Heart right ventricle (tissue), 16 donors: ENCODE data around the gene RALGPS1. TPM values are rescaled to one million over a fixed set of nuclear protein-coding genes. Genes with fewer than 3 reads are reported as not detected.

Experiments used
- ATAC-seq, 8 donors: fragments of 200-7000 bp; cut with Tn5 transposase; one replicate each; pipeline ENCODE4 v1.9.1; 2020; ENCODE audit warnings: mild to moderate bottlenecking in 8 of 8, moderate library complexity in 8 of 8, moderate number of reproducible peaks in 1 of 8
- DNase-seq, 2 donors: peaks; one replicate each; pipeline ENCODE4 v3.0.0-alpha.2; 2020
- H3K27ac ChIP-seq, 10 donors: fragments of 200-600 bp; sonication (generic) in 2 of 10; one replicate each; pipeline versions ENCODE4 v1.5.0 to v1.8.0; 2020 to 2022; ENCODE audit warnings: mild to moderate bottlenecking in 3 of 10
- H3K27me3 ChIP-seq, 7 donors: fragments of 200-600 bp; one replicate each; pipeline ENCODE4 v1.8.0; 2021 to 2022; ENCODE audit warnings: mild to moderate bottlenecking in 2 of 7
- H3K36me3 ChIP-seq, 9 donors: fragments of 200-600 bp; sonication (generic) in 1 of 9; one replicate each; pipeline versions ENCODE4 v1.5.0 to v1.8.0; 2020 to 2022; ENCODE audit warnings: mild to moderate bottlenecking in 2 of 9
- H3K4me1 ChIP-seq, 9 donors: fragments of 200-600 bp; sonication (generic) in 1 of 9; one replicate each; pipeline versions ENCODE4 v1.5.0 to v1.8.0; 2020 to 2022; ENCODE audit warnings: mild to moderate bottlenecking in 4 of 9
- H3K4me3 ChIP-seq, 10 donors: fragments of 200-600 bp; sonication (generic) in 2 of 10; one replicate each; pipeline versions ENCODE4 v1.5.0 to v1.8.0; 2020 to 2022; ENCODE audit warnings: mild to moderate bottlenecking in 7 of 10, moderate library complexity in 2 of 10
- H3K9me3 ChIP-seq, 11 donors: fragments of 200-600 bp in 10 of 11; sonication (generic) in 2 of 11; one replicate each; pipeline versions ENCODE4 v1.5.0 to v1.8.0; 2013 to 2022; ENCODE audit warnings: mild to moderate bottlenecking in 2 of 11, control low read depth in 1 of 11, moderate library complexity in 1 of 11
- CTCF ChIP-seq, 9 donors: fragments of 200-600 bp; sonication (generic) in 2 of 9; IDR thresholded peaks; one replicate each; pipeline versions ENCODE4 v1.5.0 to v1.8.0; 2021 to 2022; ENCODE audit warnings: antibody characterized with exemption in 9 of 9, mild to moderate bottlenecking in 5 of 9, moderate library complexity in 1 of 9
- WGBS, 2 donors: extraction: QIAGEN DNeasy Blood & Tissue Kit; methylation state at CpG; one replicate each; pipeline ENCODE4 v1.1.7; 2013; ENCODE audit warnings: inconsistent platforms in 1 of 2; 5-methylcytosine and 5-hydroxymethylcytosine counted together
- intact Hi-C, 10 donors: fragments of 100-400 bp; cut with DNase I; formaldehyde crosslinking; loops; one replicate each; pipeline versions ENCODE4 v1.11.1 to v1.14.2; 2022
- polyA plus RNA-seq, 2 donors: library from polyadenylated mRNA; stranded (reverse); fragments of 200-250 nt; gene quantifications; one replicate each; pipeline ENCODE4 v1.2.3, GENCODE V29; 2013
- total RNA-seq, 10 donors: library from RNA; stranded (reverse); fragmentation: NEBNext Ultra II Directional in 3 of 10; extraction: Animal tissue kit (Norgen Biotek cat#: 25700) in 3 of 10; gene quantifications; one replicate each; pipeline versions ENCODE4 v1.2.1 to v1.2.4, GENCODE V29; 2021 to 2023
- donor health status: Arrhythmogenic right ventricular cardiomyopathy.
- donor health status: ischemic (EF 13 %, LVEDD 7.1; RV severe dilation, severe dysfunction).
- donor health status: healthy with polysubstance abuse.
- donor health status: DM: no; HTN: yes; CAD: no.
- donor health status: DM: no; HTN: no; CAD: no.
- donor health status: ischemic (EF 25% LVEDD 6.9; RV normal size, moderate dysfunction).
- donor health status: ischemic (EF 25% LVEDD 5.7; RV mildly dilated, moderate dysfunction).
- donor health status: healthy.
- donor health status: DM: yes; HTN: yes; CAD: no.
- donor health status: Ischemic cardiomyopathy.
- donor health status: ischemic (EF 35%, LVEDD 5.7; RV mildly dilated, moderate dysfunction).
- donor health status: nonischemic (EF 11% LVEDD 7.7; RV severe dilation, severe dysfunction).
- donor health status: DM: yes; HTN: yes; CAD: no.
- donor health status: PGD.
- donor health status: ischemic (EF 29% LVEDD 5.4; RV normal size, mild dysfunction).
- donor health status: nonischemic (EF 23%, LVEDD 6.1; RV moderate dilation, normal function).

The RALGPS1 gene
- total and polyA plus RNA-seq, 12 donors, result 4.2 to 25.0 (median 16.8) TPM

GRCh38 chr9:127224178-127224882, 309.7 kb downstream of the RALGPS1 start:
- peak; percentile 86 to 93 (median 90) for ATAC-seq
- intact Hi-C loops, result loop anchor here in 6 of 10 donors (2.0 to 10.0 kb wide), 8 partner anchors 20 to 200 kb away; partner anchors contain the start of genes SLC2A8 (in 2 of the 6) and ZNF79 (in 2 of the 6)

GRCh38 chr9:127224883-127225739, 310.5 kb downstream of the RALGPS1 start:
- H3K4me1 ChIP-seq, result peaks cover 0 to 26% (median 17%) of the 10 kb centered on the region in 9 donors
- peak overlapping the region in 9 of 10 donors; percentile 73 to 87 (median 80) for H3K27ac ChIP-seq
- H3K9me3 ChIP-seq, result no peaks in the 10 kb centered on the region
- peak overlapping the region; percentile 48 to 93 (median 77) for H3K4me3 ChIP-seq
- ATAC-seq, result peak; percentile 88 to 95 (median 94)
- peak in 2 of 9 donors; percentile 7 to 10 for TF ChIP-seq CTCF (IDR thresholded peaks at IDR 0.05)
- peaks cover 0 to 8% (median 0%) of the 10 kb centered on the region in 7 donors for H3K27me3 ChIP-seq
- intact Hi-C loops, result loop anchor here in 6 of 10 donors (2.0 to 10.0 kb wide), 8 partner anchors 20 to 200 kb away; partner anchors contain the start of genes SLC2A8 (in 2 of the 6) and ZNF79 (in 2 of the 6)
- no peaks in the 10 kb centered on the region for H3K36me3 ChIP-seq
- peak; percentile 97 to 99 for DNase-seq
- WGBS, 2 donors, result 0 to 2% methylated on average over 77 to 102 of the region's 106 CpGs

More at GRCh38 chr9:127224178-127224882, 309.7 kb downstream of the RALGPS1 start:
- peak overlapping the region in 9 of 10 donors; percentile 34 to 89 (median 65) for H3K4me3 ChIP-seq
- H3K27me3 ChIP-seq, result peaks cover 0 to 8% (median 0%) of the 10 kb centered on the region in 7 donors
- H3K36me3 ChIP-seq, result no peaks in the 10 kb centered on the region
- H3K4me1 ChIP-seq, result peaks cover 0 to 26% (median 19%) of the 10 kb centered on the region in 9 donors
- 1% methylated on average over 51 to 56 of the region's 56 CpGs for WGBS, 2 donors
- H3K9me3 ChIP-seq, result no peaks in the 10 kb centered on the region
- peak; percentile 91 to 93 for DNase-seq
- TF ChIP-seq CTCF (IDR thresholded peaks at IDR 0.05), result peak in 7 of 9 donors; percentile 11 to 45 (median 33)
- peak overlapping the region in 9 of 10 donors; percentile 72 to 87 (median 80) for H3K27ac ChIP-seq

- Histone ChIP-seq H3K27ac (peak overlapping the region in 4 of 10 donors; percentile 37 to 72 (median 62)), H3K4me1 (peaks cover 0 to 26% (median 17%) of the 10 kb centered on the region in 9 donors), H3K9me3 (no peaks in the 10 kb centered on the region), H3K4me3 (peak overlapping the region in 9 of 10 donors; percentile 70 to 93 (median 77)), H3K27me3 (peaks cover 0 to 8% (median 0%) of the 10 kb centered on the region in 7 donors), H3K36me3 (no peaks in the 10 kb centered on the region)
- ATAC-seq (no peak), DNase-seq (no peak)
- 23 to 25% methylated on average over 39 to 41 of the region's 42 CpGs for WGBS, 2 donors
- intact Hi-C loops, result loop anchor here in 5 of 10 donors (2.0 to 10.0 kb wide), 5 partner anchors 19 to 199 kb away; partner anchors contain the start of genes SLC2A8 (in 2 of the 5) and ZNF79 (in 2 of the 5)
- no peak for TF ChIP-seq CTCF (IDR thresholded peaks at IDR 0.05)
These were observed 311.4 kb downstream of the RALGPS1 start for GRCh38 chr9:127225801-127226625.
